Liver (tissue), 9 donors: ENCODE results near the gene HCCS. TPM values are rescaled to one million over a fixed set of nuclear protein-coding genes. Genes with fewer than 3 reads are reported as not detected.

Source experiments
- DNase-seq: peaks from one replicate; pipeline ENCODE4 v3.0.0-alpha.2; 2017; ENCODE audit warnings: low spot score
- H3K27ac ChIP-seq, 2 donors: one replicate each; pipeline ENCODE4 v1.7.0; 2013; ENCODE audit warnings: inconsistent platforms in 2 of 2, low read length in 2 of 2, control low read depth in 1 of 2, low read depth in 1 of 2, mild to moderate bottlenecking in 1 of 2
- H3K27me3 ChIP-seq, 4 donors: one replicate each; pipeline versions ENCODE4 v1.6.1 to v1.7.0; 2013; ENCODE audit warnings: low read length in 3 of 4, inconsistent platforms in 1 of 4, mild to moderate bottlenecking in 1 of 4, moderate library complexity in 1 of 4; ENCODE audit not compliant: control insufficient read depth in 4 of 4, insufficient read depth in 4 of 4
- H3K36me3 ChIP-seq, 4 donors: one replicate each; pipeline versions ENCODE4 v1.6.1 to v1.7.0; 2013; ENCODE audit warnings: low read length in 3 of 4, mild to moderate bottlenecking in 3 of 4, low read depth in 1 of 4, moderate library complexity in 1 of 4; ENCODE audit not compliant: control insufficient read depth in 4 of 4, insufficient read depth in 3 of 4
- H3K4me1 ChIP-seq, 4 donors: one replicate each; pipeline versions ENCODE4 v1.6.1 to v1.7.0; 2013; ENCODE audit warnings: low read length in 3 of 4, mild to moderate bottlenecking in 3 of 4, moderate library complexity in 1 of 4; ENCODE audit not compliant: control insufficient read depth in 4 of 4, insufficient read depth in 4 of 4
- H3K4me3 ChIP-seq, 3 donors: one replicate each; pipeline versions ENCODE4 v1.6.1 to v1.7.0; 2013; ENCODE audit warnings: low read length in 3 of 3, control low read depth in 1 of 3, low read depth in 1 of 3, mild to moderate bottlenecking in 1 of 3
- H3K9ac ChIP-seq, 2 donors: one replicate each; pipeline ENCODE4 v1.7.0; 2013; ENCODE audit warnings: low read length in 2 of 2, mild to moderate bottlenecking in 2 of 2, moderate library complexity in 2 of 2, control low read depth in 1 of 2, low read depth in 1 of 2
- H3K9me3 ChIP-seq, 4 donors: one replicate each; pipeline versions ENCODE4 v1.6.1 to v1.7.0; 2013; ENCODE audit warnings: low read length in 3 of 4; ENCODE audit not compliant: control insufficient read depth in 4 of 4
- EGR1 ChIP-seq, 2 donors: IDR thresholded peaks; 2 replicates each; pipeline ENCODE4 v1.6.1; 2016 to 2018; ENCODE audit warnings: antibody characterized with exemption in 2 of 2, low read depth in 2 of 2
- FOXA1 ChIP-seq: IDR thresholded peaks from 2 replicates; pipeline ENCODE4 v1.6.1; 2016; ENCODE audit warnings: antibody characterized with exemption
- FOXA2 ChIP-seq: IDR thresholded peaks from 2 replicates; pipeline ENCODE4 v1.6.1; 2016; ENCODE audit warnings: antibody characterized with exemption
- GABPA ChIP-seq, 2 donors: IDR thresholded peaks in 1 of 2; conservative IDR thresholded peaks in 1 of 2; 2 replicates each; pipeline ENCODE4 v1.6.1; 2016; ENCODE audit warnings: antibody characterized with exemption in 2 of 2, mild to moderate bottlenecking in 1 of 2, moderate library complexity in 1 of 2
- HNF4A ChIP-seq, 2 donors: conservative IDR thresholded peaks; 2 replicates each; pipeline ENCODE4 v1.6.1; 2016; ENCODE audit warnings: antibody characterized with exemption in 2 of 2, mild to moderate bottlenecking in 2 of 2
- HNF4G ChIP-seq: IDR thresholded peaks from 2 replicates; pipeline ENCODE4 v1.6.1; 2016; ENCODE audit warnings: antibody characterized with exemption
- JUND ChIP-seq, 2 donors: IDR thresholded peaks; 2 replicates each; pipeline ENCODE4 v1.6.1; 2016; ENCODE audit warnings: antibody characterized with exemption in 2 of 2
- NR2F2 ChIP-seq: IDR thresholded peaks from 2 replicates; pipeline ENCODE4 v1.6.1; 2016; ENCODE audit warnings: antibody characterized with exemption
- RAD21 ChIP-seq, 2 donors: IDR thresholded peaks; 2 replicates each; pipeline ENCODE4 v1.6.1; 2016; ENCODE audit warnings: antibody characterized with exemption in 2 of 2, mild to moderate bottlenecking in 2 of 2
- RXRA ChIP-seq, 2 donors: IDR thresholded peaks; 2 replicates each; pipeline ENCODE4 v1.6.1; 2017 to 2018; ENCODE audit warnings: antibody characterized with exemption in 2 of 2, mild to moderate bottlenecking in 1 of 2
- SP1 ChIP-seq: IDR thresholded peaks from 2 replicates; pipeline ENCODE4 v1.6.1; 2018; ENCODE audit warnings: antibody characterized with exemption, mild to moderate bottlenecking
- TAF1 ChIP-seq: conservative IDR thresholded peaks from 2 replicates; pipeline ENCODE4 v1.6.1; 2016; ENCODE audit warnings: antibody characterized with exemption, mild to moderate bottlenecking
- YY1 ChIP-seq: IDR thresholded peaks from 2 replicates; pipeline ENCODE4 v1.6.1; 2016; ENCODE audit warnings: antibody characterized with exemption, mild to moderate bottlenecking
- WGBS: extraction: QIAGEN DNeasy Blood & Tissue Kit; methylation state at CpG from one replicate; pipeline ENCODE4 v1.1.7; 2013; 5-methylcytosine and 5-hydroxymethylcytosine counted together
- polyA plus RNA-seq, 2 donors: library from polyadenylated mRNA; stranded (reverse) in 1 of 2; unstranded in 1 of 2; fragments of 200-250 nt in 1 of 2; fragments of >200 nt in 1 of 2; fragmentation: Nextera tagmentation in 1 of 2; extraction: Ambion mirVana in 1 of 2; gene quantifications; one replicate each; pipeline versions ENCODE4 v1.2.1 to v1.2.3, GENCODE V29; 2013 to 2015
- total RNA-seq, 2 donors: library from RNA; depleted of rRNA; stranded (reverse); fragments of >200 nt; gene quantifications; one replicate each; pipeline ENCODE4 v1.2.3, GENCODE V29; 2014
- TF ChIP-seq, protein P1 (sequence below): fragments of 150-350 bp; IDR thresholded peaks from 2 replicates; pipeline ENCODE4 v1.5.1; 2017; ENCODE audit warnings: improper control_type of control experiment, low read depth, low read length; ENCODE audit not compliant: missing input control
- TF ChIP-seq, protein P2 (sequence below): IDR thresholded peaks from 2 replicates; pipeline ENCODE4 v1.6.1; 2016; ENCODE audit warnings: antibody characterized with exemption
- TF ChIP-seq, protein P3 (sequence below): IDR thresholded peaks from 2 replicates; pipeline ENCODE4 v1.6.1; 2016; ENCODE audit warnings: antibody characterized with exemption
- TF ChIP-seq, protein P4 (sequence below): IDR thresholded peaks from 2 replicates; pipeline ENCODE4 v1.6.1; 2016; ENCODE audit warnings: antibody characterized with exemption
- TF ChIP-seq, protein P5 (sequence below): IDR thresholded peaks from 2 replicates; pipeline ENCODE4 v1.6.1; 2016; ENCODE audit warnings: antibody characterized with exemption, mild to moderate bottlenecking
- donor health status: healthy.
- donor health status: healthy.
- donor health status: healthy.
- donor health status: healthy.
- donor health status: healthy.

Gene HCCS
- total and polyA plus RNA-seq, 4 donors, result 11.2 to 16.0 (median 14.3) TPM

DNA sequence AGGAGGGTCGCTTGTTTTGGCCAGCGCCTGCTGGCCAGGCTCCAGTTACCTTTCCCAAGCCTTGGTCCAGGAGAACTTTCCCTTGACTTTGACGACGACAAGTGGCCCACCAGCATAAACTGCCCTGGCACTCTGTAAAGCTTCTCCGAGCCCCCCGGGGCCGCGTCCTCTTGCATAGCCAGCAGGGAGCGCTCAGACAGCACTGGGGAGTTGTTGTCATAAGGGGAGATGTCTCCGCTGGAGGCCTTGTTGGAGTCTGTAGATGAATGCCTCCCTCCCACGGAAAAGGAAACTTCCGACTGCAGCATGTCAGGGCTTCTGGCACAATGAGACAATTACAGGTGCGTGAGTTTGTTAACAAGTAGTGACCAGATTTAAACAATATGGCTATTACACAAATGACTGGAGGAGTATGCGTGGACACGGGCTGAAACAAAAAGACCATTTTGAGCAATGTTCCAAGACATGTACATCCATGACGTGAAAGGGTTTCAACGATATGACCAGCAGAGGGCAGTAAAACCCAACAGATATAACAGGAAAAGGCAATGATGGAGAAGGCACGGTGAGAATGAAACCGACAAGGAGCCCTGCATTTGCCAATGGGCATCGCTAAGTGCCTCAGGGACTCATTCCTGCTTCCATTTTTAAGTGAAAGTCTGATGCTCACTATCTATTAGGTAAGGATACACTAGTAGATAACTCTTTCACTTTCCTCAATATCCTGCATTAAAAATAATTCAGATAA, 33.0 kb downstream of the HCCS start:
- Histone ChIP-seq H3K9ac (no peak overlapping the region), H3K27ac (no peak overlapping the region), H3K27me3 (no peaks in the 10 kb centered on the region), H3K9me3 (no peaks in the 10 kb centered on the region), H3K4me3 (no peak overlapping the region), H3K4me1 (peaks cover 0 to 5% (median 0%) of the 10 kb centered on the region in 4 donors), H3K36me3 (no peaks in the 10 kb centered on the region)
- TF ChIP-seq, protein P1, sequence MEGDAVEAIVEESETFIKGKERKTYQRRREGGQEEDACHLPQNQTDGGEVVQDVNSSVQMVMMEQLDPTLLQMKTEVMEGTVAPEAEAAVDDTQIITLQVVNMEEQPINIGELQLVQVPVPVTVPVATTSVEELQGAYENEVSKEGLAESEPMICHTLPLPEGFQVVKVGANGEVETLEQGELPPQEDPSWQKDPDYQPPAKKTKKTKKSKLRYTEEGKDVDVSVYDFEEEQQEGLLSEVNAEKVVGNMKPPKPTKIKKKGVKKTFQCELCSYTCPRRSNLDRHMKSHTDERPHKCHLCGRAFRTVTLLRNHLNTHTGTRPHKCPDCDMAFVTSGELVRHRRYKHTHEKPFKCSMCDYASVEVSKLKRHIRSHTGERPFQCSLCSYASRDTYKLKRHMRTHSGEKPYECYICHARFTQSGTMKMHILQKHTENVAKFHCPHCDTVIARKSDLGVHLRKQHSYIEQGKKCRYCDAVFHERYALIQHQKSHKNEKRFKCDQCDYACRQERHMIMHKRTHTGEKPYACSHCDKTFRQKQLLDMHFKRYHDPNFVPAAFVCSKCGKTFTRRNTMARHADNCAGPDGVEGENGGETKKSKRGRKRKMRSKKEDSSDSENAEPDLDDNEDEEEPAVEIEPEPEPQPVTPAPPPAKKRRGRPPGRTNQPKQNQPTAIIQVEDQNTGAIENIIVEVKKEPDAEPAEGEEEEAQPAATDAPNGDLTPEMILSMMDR, result peak; percentile 69
- TF ChIP-seq RAD21 (IDR thresholded peaks at IDR 0.05) (peak; percentile 86 to 95), GABPA (IDR thresholded peaks at IDR 0.05 in 1 of 2, conservative IDR thresholded peaks at IDR 0.05 in 1 of 2) (no peak)
- 30% methylated on average over 20 of the region's 20 CpGs for WGBS
- DNase-seq, result peak; percentile 41

DNA sequence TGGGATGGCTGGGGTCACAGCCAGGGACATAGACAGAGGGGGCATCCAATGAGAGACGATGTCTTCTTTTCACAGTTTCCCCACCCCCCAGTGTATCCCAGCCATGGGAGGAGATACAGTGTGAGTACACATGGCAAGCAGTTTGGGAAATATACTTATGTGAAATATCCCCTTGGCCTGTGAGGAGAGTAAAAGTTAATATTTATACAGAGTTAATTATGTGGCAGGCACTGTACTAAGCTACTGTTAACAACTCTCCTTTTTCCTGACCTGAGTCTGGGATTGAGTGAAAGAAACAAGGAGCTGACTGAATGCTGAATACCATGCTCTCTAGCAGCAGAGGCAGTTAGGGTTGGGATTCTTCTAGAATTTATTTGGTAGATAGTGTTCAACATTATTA, 35.3 kb downstream of the HCCS start:
- Histone ChIP-seq H3K27ac (no peak overlapping the region), H3K9ac (no peak overlapping the region), H3K9me3 (no peaks in the 10 kb centered on the region), H3K27me3 (no peaks in the 10 kb centered on the region), H3K36me3 (no peaks in the 10 kb centered on the region), H3K4me3 (no peak overlapping the region), H3K4me1 (peaks cover 0 to 5% (median 0%) of the 10 kb centered on the region in 4 donors)
- 85% methylated on average over 1 of the region's 1 CpG for WGBS
- no peak for DNase-seq
- TF ChIP-seq, protein P2, sequence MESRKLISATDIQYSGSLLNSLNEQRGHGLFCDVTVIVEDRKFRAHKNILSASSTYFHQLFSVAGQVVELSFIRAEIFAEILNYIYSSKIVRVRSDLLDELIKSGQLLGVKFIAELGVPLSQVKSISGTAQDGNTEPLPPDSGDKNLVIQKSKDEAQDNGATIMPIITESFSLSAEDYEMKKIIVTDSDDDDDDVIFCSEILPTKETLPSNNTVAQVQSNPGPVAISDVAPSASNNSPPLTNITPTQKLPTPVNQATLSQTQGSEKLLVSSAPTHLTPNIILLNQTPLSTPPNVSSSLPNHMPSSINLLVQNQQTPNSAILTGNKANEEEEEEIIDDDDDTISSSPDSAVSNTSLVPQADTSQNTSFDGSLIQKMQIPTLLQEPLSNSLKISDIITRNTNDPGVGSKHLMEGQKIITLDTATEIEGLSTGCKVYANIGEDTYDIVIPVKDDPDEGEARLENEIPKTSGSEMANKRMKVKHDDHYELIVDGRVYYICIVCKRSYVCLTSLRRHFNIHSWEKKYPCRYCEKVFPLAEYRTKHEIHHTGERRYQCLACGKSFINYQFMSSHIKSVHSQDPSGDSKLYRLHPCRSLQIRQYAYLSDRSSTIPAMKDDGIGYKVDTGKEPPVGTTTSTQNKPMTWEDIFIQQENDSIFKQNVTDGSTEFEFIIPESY, result no peak
- TF ChIP-seq, protein P3, sequence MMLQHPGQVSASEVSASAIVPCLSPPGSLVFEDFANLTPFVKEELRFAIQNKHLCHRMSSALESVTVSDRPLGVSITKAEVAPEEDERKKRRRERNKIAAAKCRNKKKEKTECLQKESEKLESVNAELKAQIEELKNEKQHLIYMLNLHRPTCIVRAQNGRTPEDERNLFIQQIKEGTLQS, result no peak
- TF ChIP-seq, protein P4, sequence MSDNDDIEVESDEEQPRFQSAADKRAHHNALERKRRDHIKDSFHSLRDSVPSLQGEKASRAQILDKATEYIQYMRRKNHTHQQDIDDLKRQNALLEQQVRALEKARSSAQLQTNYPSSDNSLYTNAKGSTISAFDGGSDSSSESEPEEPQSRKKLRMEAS, result no peak
- TF ChIP-seq NR2F2, result no peak
- TF ChIP-seq FOXA1, result no peak
- TF ChIP-seq SP1, result no peak
- TF ChIP-seq HNF4G, result no peak
- TF ChIP-seq, protein P1, result no peak
- TF ChIP-seq FOXA2, result no peak
- no peak for TF ChIP-seq RXRA (IDR thresholded peaks at IDR 0.05)
- TF ChIP-seq YY1, result no peak
- no peak for TF ChIP-seq TAF1
- TF ChIP-seq, protein P5, sequence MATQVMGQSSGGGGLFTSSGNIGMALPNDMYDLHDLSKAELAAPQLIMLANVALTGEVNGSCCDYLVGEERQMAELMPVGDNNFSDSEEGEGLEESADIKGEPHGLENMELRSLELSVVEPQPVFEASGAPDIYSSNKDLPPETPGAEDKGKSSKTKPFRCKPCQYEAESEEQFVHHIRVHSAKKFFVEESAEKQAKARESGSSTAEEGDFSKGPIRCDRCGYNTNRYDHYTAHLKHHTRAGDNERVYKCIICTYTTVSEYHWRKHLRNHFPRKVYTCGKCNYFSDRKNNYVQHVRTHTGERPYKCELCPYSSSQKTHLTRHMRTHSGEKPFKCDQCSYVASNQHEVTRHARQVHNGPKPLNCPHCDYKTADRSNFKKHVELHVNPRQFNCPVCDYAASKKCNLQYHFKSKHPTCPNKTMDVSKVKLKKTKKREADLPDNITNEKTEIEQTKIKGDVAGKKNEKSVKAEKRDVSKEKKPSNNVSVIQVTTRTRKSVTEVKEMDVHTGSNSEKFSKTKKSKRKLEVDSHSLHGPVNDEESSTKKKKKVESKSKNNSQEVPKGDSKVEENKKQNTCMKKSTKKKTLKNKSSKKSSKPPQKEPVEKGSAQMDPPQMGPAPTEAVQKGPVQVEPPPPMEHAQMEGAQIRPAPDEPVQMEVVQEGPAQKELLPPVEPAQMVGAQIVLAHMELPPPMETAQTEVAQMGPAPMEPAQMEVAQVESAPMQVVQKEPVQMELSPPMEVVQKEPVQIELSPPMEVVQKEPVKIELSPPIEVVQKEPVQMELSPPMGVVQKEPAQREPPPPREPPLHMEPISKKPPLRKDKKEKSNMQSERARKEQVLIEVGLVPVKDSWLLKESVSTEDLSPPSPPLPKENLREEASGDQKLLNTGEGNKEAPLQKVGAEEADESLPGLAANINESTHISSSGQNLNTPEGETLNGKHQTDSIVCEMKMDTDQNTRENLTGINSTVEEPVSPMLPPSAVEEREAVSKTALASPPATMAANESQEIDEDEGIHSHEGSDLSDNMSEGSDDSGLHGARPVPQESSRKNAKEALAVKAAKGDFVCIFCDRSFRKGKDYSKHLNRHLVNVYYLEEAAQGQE, result no peak
- no peak for TF ChIP-seq EGR1 (IDR thresholded peaks at IDR 0.05; ENCODE audit: low read depth in 2 of 2)
- no peak for TF ChIP-seq HNF4A (conservative IDR thresholded peaks at IDR 0.05)
- TF ChIP-seq GABPA (IDR thresholded peaks at IDR 0.05 in 1 of 2, conservative IDR thresholded peaks at IDR 0.05 in 1 of 2), result no peak
- no peak for TF ChIP-seq RAD21 (IDR thresholded peaks at IDR 0.05)
- no peak for TF ChIP-seq JUND (IDR thresholded peaks at IDR 0.05)
